ENCODE data around the gene GRIA2.

GRCh38 chr4:157271166-157271869, 50.8 kb downstream of the GRIA2 start:
- TF ChIP-seq, protein P1, sequence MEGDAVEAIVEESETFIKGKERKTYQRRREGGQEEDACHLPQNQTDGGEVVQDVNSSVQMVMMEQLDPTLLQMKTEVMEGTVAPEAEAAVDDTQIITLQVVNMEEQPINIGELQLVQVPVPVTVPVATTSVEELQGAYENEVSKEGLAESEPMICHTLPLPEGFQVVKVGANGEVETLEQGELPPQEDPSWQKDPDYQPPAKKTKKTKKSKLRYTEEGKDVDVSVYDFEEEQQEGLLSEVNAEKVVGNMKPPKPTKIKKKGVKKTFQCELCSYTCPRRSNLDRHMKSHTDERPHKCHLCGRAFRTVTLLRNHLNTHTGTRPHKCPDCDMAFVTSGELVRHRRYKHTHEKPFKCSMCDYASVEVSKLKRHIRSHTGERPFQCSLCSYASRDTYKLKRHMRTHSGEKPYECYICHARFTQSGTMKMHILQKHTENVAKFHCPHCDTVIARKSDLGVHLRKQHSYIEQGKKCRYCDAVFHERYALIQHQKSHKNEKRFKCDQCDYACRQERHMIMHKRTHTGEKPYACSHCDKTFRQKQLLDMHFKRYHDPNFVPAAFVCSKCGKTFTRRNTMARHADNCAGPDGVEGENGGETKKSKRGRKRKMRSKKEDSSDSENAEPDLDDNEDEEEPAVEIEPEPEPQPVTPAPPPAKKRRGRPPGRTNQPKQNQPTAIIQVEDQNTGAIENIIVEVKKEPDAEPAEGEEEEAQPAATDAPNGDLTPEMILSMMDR (IDR thresholded peaks at IDR 0.05), result no peak
- no peak for TF ChIP-seq POLR2A (IDR thresholded peaks at IDR 0.05)
